Spleen (tissue), 11 donors: ENCODE data around the gene KIFC3. TPM values are rescaled to one million over a fixed set of nuclear protein-coding genes. Genes with fewer than 3 reads are reported as not detected.
"Not testable (repeated sequence)": the region's sequence is repeated elsewhere in the genome, so short reads cannot be mapped to it uniquely, and the experiment has no call there.

Source experiments
- DNase-seq: peaks from one replicate; pipeline ENCODE4 v3.0.0-alpha.2; 2020
- H3K27ac ChIP-seq, 8 donors: fragments of 200-600 bp; sonication (generic) in 7 of 8; 1 replicate in 4 of 8; 2 replicates in 4 of 8; pipeline versions ENCODE4 v1.5.0 to v1.8.0; 2016 to 2021; ENCODE audit warnings: inconsistent platforms in 4 of 8, mild to moderate bottlenecking in 4 of 8, moderate library complexity in 1 of 8
- H3K27me3 ChIP-seq, 7 donors: fragments of 200-600 bp; sonication (generic) in 6 of 7; replicated peaks in 1 of 7; 1 replicate in 4 of 7; 2 replicates in 3 of 7; pipeline versions ENCODE4 v1.5.0 to v1.8.0; 2016 to 2021; ENCODE audit warnings: inconsistent platforms in 3 of 7, mild to moderate bottlenecking in 1 of 7
- H3K36me3 ChIP-seq, 6 donors: fragments of 200-600 bp; sonication (generic) in 5 of 6; 1 replicate in 4 of 6; 2 replicates in 2 of 6; pipeline versions ENCODE4 v1.5.0 to v1.8.0; 2016 to 2021; ENCODE audit warnings: inconsistent platforms in 2 of 6
- H3K4me1 ChIP-seq, 6 donors: fragments of 200-600 bp; sonication (generic) in 5 of 6; 1 replicate in 3 of 6; 2 replicates in 3 of 6; pipeline versions ENCODE4 v1.5.0 to v1.8.0; 2016 to 2021; ENCODE audit warnings: inconsistent platforms in 3 of 6
- H3K4me3 ChIP-seq, 8 donors: fragments of 200-600 bp; sonication (generic) in 7 of 8; 1 replicate in 4 of 8; 2 replicates in 4 of 8; pipeline versions ENCODE4 v1.5.0 to v1.8.0; 2016 to 2021; ENCODE audit warnings: inconsistent platforms in 4 of 8, mild to moderate bottlenecking in 4 of 8, moderate library complexity in 2 of 8
- H3K9me3 ChIP-seq, 8 donors: fragments of 200-600 bp; sonication (generic) in 7 of 8; 1 replicate in 4 of 8; 2 replicates in 4 of 8; pipeline versions ENCODE4 v1.5.0 to v1.8.0; 2016 to 2021; ENCODE audit warnings: inconsistent platforms in 4 of 8
- CTCF ChIP-seq, 11 experiments: fragments of 200-600 bp in 7 of 11; fragments of 450-650 bp in 4 of 11; sonication (generic) in 4 of 11; IDR thresholded peaks in 8 of 11; conservative IDR thresholded peaks in 3 of 11; 1 replicate in 7 of 11; 2 replicates in 4 of 11; pipeline versions ENCODE4 v1.4.0 to v1.8.0; 2016 to 2021; ENCODE audit warnings: antibody characterized with exemption in 11 of 11, inconsistent platforms in 4 of 11, mild to moderate bottlenecking in 1 of 11
- POLR2A ChIP-seq, 3 donors: fragments of 450-650 bp; IDR thresholded peaks; one replicate each; pipeline ENCODE4 v1.5.1; 2017; ENCODE audit warnings: antibody characterized with exemption in 3 of 3, mild to moderate bottlenecking in 1 of 3
- POLR2AphosphoS5 ChIP-seq, 3 donors: sonication (generic); formaldehyde crosslinking; IDR thresholded peaks; one replicate each; pipeline ENCODE4 v1.5.1; 2017; ENCODE audit warnings: antibody characterized with exemption in 3 of 3
- WGBS, 5 donors: extraction: QIAGEN DNeasy Blood & Tissue Kit in 3 of 5; methylation state at CpG; one replicate each; pipeline versions ENCODE4 v1.1.5 to v1.1.7; 2013 to 2018; 5-methylcytosine and 5-hydroxymethylcytosine counted together
- intact Hi-C: fragments of 100-400 bp; cut with DNase I; formaldehyde crosslinking; loops from one replicate; pipeline ENCODE4 v1.15.0; 2023; ENCODE audit warnings: low total_unique reads
- polyA plus RNA-seq, 3 donors: library from polyadenylated mRNA; stranded (reverse); fragments of 200-250 nt; gene quantifications; one replicate each; pipeline ENCODE4 v1.2.1, GENCODE V29; 2013
- total RNA-seq, 7 donors: library from RNA; depleted of rRNA in 3 of 7; stranded (reverse); fragments of >200 nt in 3 of 7; fragmentation: NEBNext Ultra II Directional in 4 of 7; extraction: Animal tissue kit (Norgen Biotek cat#: 25700) in 4 of 7; gene quantifications; one replicate each; pipeline versions ENCODE4 v1.1.0 to v1.2.1, GENCODE V29; 2016 to 2021
- donor health status: healthy with polysubstance abuse.
- donor health status: DM: no; HTN: no; CAD: no; lungs with moderate emphysema.
- donor health status: DM: no; HTN: no; CAD: no.
- donor health status: Bipolar disorder and iron deficiency.
- donor health status: healthy.
- donor health status: DM: no; HTN: no; CAD: no.
- donor health status: DM: yes; HTN: yes; CAD: no.

The KIFC3 gene
- total and polyA plus RNA-seq, 10 donors, result 4.6 to 61.5 (median 42.6) TPM

GRCh38 chr16:57730771-57731730, 71.2 kb downstream of the KIFC3 start:
- intact Hi-C loops, result no loop called here
- no peak overlapping the region for H3K4me3 ChIP-seq
- H3K27me3 ChIP-seq, result no peaks in the 10 kb centered on the region
- no peak overlapping the region for H3K27ac ChIP-seq
- peaks cover 0 to 15% (median 12%) of the 10 kb centered on the region in 6 donors for H3K4me1 ChIP-seq
- 70 to 83% (median 79%) methylated on average over 13 of the region's 13 CpGs for WGBS, 5 donors
- H3K9me3 ChIP-seq, result peaks cover 0 to 9% (median 4%) of the 10 kb centered on the region in 8 donors
- TF ChIP-seq POLR2A (IDR thresholded peaks at IDR 0.05), result no peak
- no peak for TF ChIP-seq POLR2AphosphoS5 (IDR thresholded peaks at IDR 0.05)
- TF ChIP-seq CTCF (IDR thresholded peaks at IDR 0.05 in 8 of 11, conservative IDR thresholded peaks at IDR 0.05 in 3 of 11), result no peak
- peak; percentile 62 for DNase-seq
- no peaks in the 10 kb centered on the region for H3K36me3 ChIP-seq

- H3K9me3 ChIP-seq, H3K36me3 ChIP-seq, intact Hi-C loops, H3K4me3 ChIP-seq, H3K27ac ChIP-seq, H3K27me3 ChIP-seq: not testable (repeated sequence)
- peaks cover 0 to 17% (median 10%) of the 10 kb centered on the region in 6 donors for H3K4me1 ChIP-seq
- DNase-seq, result peak; percentile 7
- WGBS, 5 donors, result 92 to 97% (median 96%) methylated on average over 6 of the region's 6 CpGs
Observed at GRCh38 chr16:57729852-57730251, 72.4 kb downstream of the KIFC3 start.

- Histone ChIP-seq H3K4me3 (no peak overlapping the region), H3K27me3 (no peaks in the 10 kb centered on the region), H3K36me3 (no peaks in the 10 kb centered on the region), H3K4me1 (peaks cover 0 to 10% (median 3%) of the 10 kb centered on the region in 6 donors), H3K9me3 (peaks cover 0 to 9% (median 4%) of the 10 kb centered on the region in 8 donors), H3K27ac (no peak overlapping the region)
- intact Hi-C loops, result no loop called here
- WGBS, 5 donors, result 86 to 98% (median 91%) methylated on average over 1 of the region's 1 CpG
- no peak for TF ChIP-seq POLR2AphosphoS5 (IDR thresholded peaks at IDR 0.05)
- no peak for TF ChIP-seq POLR2A (IDR thresholded peaks at IDR 0.05)
- TF ChIP-seq CTCF (IDR thresholded peaks at IDR 0.05 in 8 of 11, conservative IDR thresholded peaks at IDR 0.05 in 3 of 11), result no peak
- peak; percentile 1 for DNase-seq
Observed at GRCh38 chr16:57729182-57729484, 73.2 kb downstream of the KIFC3 start.

- Histone ChIP-seq H3K36me3 (no peaks in the 10 kb centered on the region), H3K9me3 (peaks cover 0 to 9% (median 4%) of the 10 kb centered on the region in 8 donors), H3K4me1 (peaks cover 0 to 6% (median 0%) of the 10 kb centered on the region in 6 donors), H3K27me3 (no peaks in the 10 kb centered on the region), H3K4me3 (no peak overlapping the region), H3K27ac (no peak overlapping the region)
- 87 to 95% (median 93%) methylated on average over 14 of the region's 14 CpGs for WGBS, 5 donors
- intact Hi-C loops, result no loop called here
- TF ChIP-seq POLR2A (IDR thresholded peaks at IDR 0.05) (no peak), POLR2AphosphoS5 (IDR thresholded peaks at IDR 0.05) (no peak), CTCF (IDR thresholded peaks at IDR 0.05 in 8 of 11, conservative IDR thresholded peaks at IDR 0.05 in 3 of 11) (no peak)
- peak; percentile 60 for DNase-seq
Observed at GRCh38 chr16:57728336-57729181, 73.7 kb downstream of the KIFC3 start.
